Skin of body (tissue), 2 donors: Measurements from ENCODE around the gene WNT3. TPM values are rescaled to one million over a fixed set of nuclear protein-coding genes. Genes with fewer than 3 reads are reported as not detected.
"Not testable (repeated sequence)": the region's sequence is repeated elsewhere in the genome, so short reads cannot be mapped to it uniquely, and the experiment has no call there.

ENCODE experiments used
- DNase-seq: peaks from one replicate; lab custom pipeline; 2025; lab: John Stamatoyannopoulos, UW
- total RNA-seq: library from RNA; depleted of rRNA; stranded (reverse); fragments of >200 nt; gene quantifications from one replicate; pipeline ENCODE4 v1.2.3, GENCODE V29; 2014

The WNT3 gene
- total RNA-seq, 1 donor from 2014 or later = 10.5 TPM

- DNase-seq = no peak
Observed at GRCh38 chr17:46813920-46814319, 4.6 kb downstream of the WNT3 start.

GRCh38 chr17:46812624-46813318, 5.7 kb downstream of the WNT3 start:
- DNase-seq = no peak

GRCh38 chr17:46811978-46812583, 6.4 kb downstream of the WNT3 start:
- no peak for DNase-seq

- no peak for DNase-seq
Observed at GRCh38 chr17:46810837-46811236, 7.7 kb downstream of the WNT3 start.

GRCh38 chr17:46809110-46809571, 9.4 kb downstream of the WNT3 start:
- DNase-seq = no peak

- no peak for DNase-seq
Observed at GRCh38 chr17:46805771-46806170, 12.7 kb downstream of the WNT3 start.

- DNase-seq = no peak
Observed at GRCh38 chr17:46803544-46803943, 14.9 kb downstream of the WNT3 start.

GRCh38 chr17:46802800-46803199, 15.7 kb downstream of the WNT3 start:
- DNase-seq = no peak

- DNase-seq = no peak
Observed at GRCh38 chr17:46800573-46800972, 17.9 kb downstream of the WNT3 start.

GRCh38 chr17:46796956-46797530, 21.4 kb downstream of the WNT3 start:
- DNase-seq = no peak

GRCh38 chr17:46796524-46796923, 22.0 kb downstream of the WNT3 start:
- no peak for DNase-seq

GRCh38 chr17:46796084-46796483, 22.4 kb downstream of the WNT3 start:
- DNase-seq = no peak

- no peak for DNase-seq
Observed at GRCh38 chr17:46795379-46795952, 23.0 kb downstream of the WNT3 start.

GRCh38 chr17:46794318-46794717, 24.2 kb downstream of the WNT3 start:
- DNase-seq = no peak

GRCh38 chr17:46793541-46793940, 25.0 kb downstream of the WNT3 start:
- no peak for DNase-seq

- not testable (repeated sequence) for DNase-seq
Observed at GRCh38 chr17:46793023-46793422, 25.5 kb downstream of the WNT3 start.

- no peak for DNase-seq
Observed at GRCh38 chr17:46792071-46792470, 26.4 kb downstream of the WNT3 start.

- no peak for DNase-seq
Observed at GRCh38 chr17:46791531-46791930, 27.0 kb downstream of the WNT3 start.

GRCh38 chr17:46790216-46790615, 28.3 kb downstream of the WNT3 start:
- no peak for DNase-seq

GRCh38 chr17:46789610-46790009, 28.9 kb downstream of the WNT3 start:
- no peak for DNase-seq

GRCh38 chr17:46788796-46789195, 29.7 kb downstream of the WNT3 start:
- no peak for DNase-seq

- DNase-seq = no peak
Observed at GRCh38 chr17:46788300-46788699, 30.2 kb downstream of the WNT3 start.

GRCh38 chr17:46787478-46787877, 31.0 kb downstream of the WNT3 start:
- no peak for DNase-seq
